Measurements from ENCODE around the gene NTM.

GRCh38 chr11:132365650-132366049, 995.2 kb downstream of the NTM start:
- TF ChIP-seq CTCF (IDR thresholded peaks at IDR 0.05 in 8 of 11, conservative IDR thresholded peaks at IDR 0.05 in 3 of 11) (no peak), POLR2AphosphoS5 (IDR thresholded peaks at IDR 0.05) (no peak), POLR2A (IDR thresholded peaks at IDR 0.05) (no peak)

Data from spleen (tissue), 7 donors.